ENCODE results near the gene KCNC4. TPM values are rescaled to one million over a fixed set of nuclear protein-coding genes. Genes with fewer than 3 reads are reported as not detected.

Gene KCNC4
- total and polyA plus RNA-seq, 2 donors (not counting 1 experiment from before 2014, with no cell fraction given) = 0.66 to 0.76 TPM

DNA sequence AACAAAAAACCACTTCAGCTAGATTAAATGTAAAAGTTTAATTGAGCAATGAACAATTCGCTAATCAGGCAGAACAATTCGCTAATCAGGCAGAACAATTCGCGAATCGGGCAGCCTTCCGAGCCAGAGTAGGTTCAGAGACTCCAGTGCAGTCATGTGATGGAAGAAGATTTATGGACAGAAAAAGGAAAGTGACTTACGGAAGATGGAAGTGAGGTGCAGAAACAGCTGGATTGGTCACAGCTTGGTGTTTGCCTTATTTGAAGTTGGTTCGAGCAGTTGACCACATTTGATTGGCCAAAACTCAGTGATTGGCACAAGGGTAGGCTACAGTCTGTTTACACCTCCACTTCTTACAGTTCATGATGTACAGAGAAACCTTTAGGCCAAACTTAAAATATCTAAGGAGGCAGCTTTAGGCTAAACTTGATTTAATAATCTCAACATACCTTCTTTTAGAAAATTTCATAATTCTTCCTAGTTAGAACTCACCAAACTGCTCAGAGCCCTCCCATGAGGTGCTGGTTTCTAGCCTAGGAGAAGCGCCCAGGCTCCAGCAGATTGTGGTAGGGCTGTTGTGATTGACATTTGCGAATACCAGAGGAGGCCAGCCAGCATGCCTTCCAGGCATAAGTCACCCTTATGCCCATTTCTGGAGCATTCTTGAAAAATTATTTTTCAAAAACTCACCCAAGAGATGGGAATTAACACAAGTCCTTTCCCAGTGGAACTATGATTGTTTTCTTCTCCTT, 22.8 kb upstream of the KCNC4 start:
- H3K27ac ChIP-seq (ENCODE audit: insufficient read depth, low read length) = no peak overlapping the region
- peak in 1 of 2 donors; percentile 23 for DNase-seq (ENCODE audit: low read depth in 2 of 2)
- no peak overlapping the region for H3K4me2 ChIP-seq (ENCODE audit: extremely low read depth, insufficient read depth, low read length)

DNA sequence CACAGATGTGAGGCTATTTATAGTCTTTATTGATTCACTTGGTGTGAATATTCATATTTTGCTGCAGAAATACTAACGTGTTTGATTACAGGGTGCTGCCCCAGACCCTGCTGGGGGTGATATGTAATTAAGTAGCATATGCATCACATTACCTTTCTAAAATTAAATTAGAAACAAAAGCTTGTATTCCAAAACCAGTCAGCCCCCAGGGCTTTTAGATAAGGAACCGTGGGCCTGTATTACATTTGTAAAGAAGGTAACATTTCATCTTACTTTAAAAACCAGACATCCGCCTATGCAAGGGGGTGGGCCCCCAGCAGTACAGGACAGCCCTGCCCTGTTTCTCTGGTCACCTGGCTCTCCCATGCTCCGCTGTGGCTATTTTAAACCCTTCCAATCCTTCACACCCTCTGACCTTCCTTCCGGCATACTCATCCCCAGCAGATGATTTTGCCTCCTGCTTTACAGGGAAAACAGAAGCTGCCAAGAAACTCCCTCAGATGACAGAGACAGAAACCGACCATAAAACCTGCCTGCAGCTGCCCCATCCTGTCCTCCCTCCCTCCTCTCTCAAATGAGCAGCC, 22.0 kb upstream of the KCNC4 start:
- H3K9ac ChIP-seq (ENCODE audit: insufficient read depth, low read length) = no peak overlapping the region
- H2AFZ ChIP-seq (ENCODE audit: low read length) = no peak overlapping the region
- peaks cover 16% of the 10 kb centered on the region for H3K27me3 ChIP-seq (ENCODE audit: control insufficient read depth, insufficient read depth, low read length)
- no peak overlapping the region for H3K4me2 ChIP-seq (ENCODE audit: extremely low read depth, insufficient read depth, low read length)
- no peak for TF ChIP-seq EZH2 (IDR thresholded peaks at IDR 0.05; ENCODE audit: low read length, missing control alignments)
- TF ChIP-seq, protein P1, sequence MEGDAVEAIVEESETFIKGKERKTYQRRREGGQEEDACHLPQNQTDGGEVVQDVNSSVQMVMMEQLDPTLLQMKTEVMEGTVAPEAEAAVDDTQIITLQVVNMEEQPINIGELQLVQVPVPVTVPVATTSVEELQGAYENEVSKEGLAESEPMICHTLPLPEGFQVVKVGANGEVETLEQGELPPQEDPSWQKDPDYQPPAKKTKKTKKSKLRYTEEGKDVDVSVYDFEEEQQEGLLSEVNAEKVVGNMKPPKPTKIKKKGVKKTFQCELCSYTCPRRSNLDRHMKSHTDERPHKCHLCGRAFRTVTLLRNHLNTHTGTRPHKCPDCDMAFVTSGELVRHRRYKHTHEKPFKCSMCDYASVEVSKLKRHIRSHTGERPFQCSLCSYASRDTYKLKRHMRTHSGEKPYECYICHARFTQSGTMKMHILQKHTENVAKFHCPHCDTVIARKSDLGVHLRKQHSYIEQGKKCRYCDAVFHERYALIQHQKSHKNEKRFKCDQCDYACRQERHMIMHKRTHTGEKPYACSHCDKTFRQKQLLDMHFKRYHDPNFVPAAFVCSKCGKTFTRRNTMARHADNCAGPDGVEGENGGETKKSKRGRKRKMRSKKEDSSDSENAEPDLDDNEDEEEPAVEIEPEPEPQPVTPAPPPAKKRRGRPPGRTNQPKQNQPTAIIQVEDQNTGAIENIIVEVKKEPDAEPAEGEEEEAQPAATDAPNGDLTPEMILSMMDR (conservative IDR thresholded peaks at IDR 0.05 in 1 of 2, IDR thresholded peaks at IDR 0.05 in 1 of 2; ENCODE audit: low read depth in 1 of 2, low read length in 2 of 2) = no peak
- no peak overlapping the region for H3K27ac ChIP-seq (ENCODE audit: insufficient read depth, low read length)
- H3K9me3 ChIP-seq (ENCODE audit: control insufficient read depth, insufficient read depth, low read depth, low read length) = no peaks in the 10 kb centered on the region
- no peaks in the 10 kb centered on the region for H3K36me3 ChIP-seq (ENCODE audit: control insufficient read depth, insufficient read depth, low read length)
- DNase-seq (ENCODE audit: low read depth in 2 of 2) = peak in 1 of 2 donors; percentile 34
- no peaks in the 10 kb centered on the region for H3K79me2 ChIP-seq (ENCODE audit: control insufficient read depth, insufficient read depth, low read length)
- H4K20me1 ChIP-seq (ENCODE audit: control insufficient read depth, extremely low read depth, insufficient read depth, low read length) = no peaks in the 10 kb centered on the region
- H3K4me3 ChIP-seq (replicated peaks in 1 of 4; ENCODE audit: control extremely low read depth in 1 of 4, insufficient read depth in 1 of 4, low read depth in 3 of 4, low read length in 4 of 4) = no peak overlapping the region
- peaks cover 3% of the 10 kb centered on the region for H3K4me1 ChIP-seq (ENCODE audit: control insufficient read depth, extremely low read depth, insufficient read depth, low read length)

More for the DNA sequence above, 22.8 kb upstream of the KCNC4 start:
- Histone ChIP-seq H3K36me3 (ENCODE audit: control insufficient read depth, insufficient read depth, low read length) (no peaks in the 10 kb centered on the region), H3K9me3 (ENCODE audit: control insufficient read depth, insufficient read depth, low read depth, low read length) (no peaks in the 10 kb centered on the region), H3K79me2 (ENCODE audit: control insufficient read depth, insufficient read depth, low read length) (no peaks in the 10 kb centered on the region), H3K27me3 (ENCODE audit: control insufficient read depth, insufficient read depth, low read length) (peaks cover 16% of the 10 kb centered on the region), H3K4me1 (ENCODE audit: control insufficient read depth, extremely low read depth, insufficient read depth, low read length) (peaks cover 3% of the 10 kb centered on the region), H4K20me1 (ENCODE audit: control insufficient read depth, extremely low read depth, insufficient read depth, low read length) (no peaks in the 10 kb centered on the region), H3K9ac (ENCODE audit: insufficient read depth, low read length) (no peak overlapping the region), H2AFZ (ENCODE audit: low read length) (no peak overlapping the region), H3K4me3 (replicated peaks in 1 of 4; ENCODE audit: control extremely low read depth in 1 of 4, insufficient read depth in 1 of 4, low read depth in 3 of 4, low read length in 4 of 4) (no peak overlapping the region)
- TF ChIP-seq, protein P1 (conservative IDR thresholded peaks at IDR 0.05 in 1 of 2, IDR thresholded peaks at IDR 0.05 in 1 of 2; ENCODE audit: low read depth in 1 of 2, low read length in 2 of 2) = no peak
- no peak for TF ChIP-seq EZH2 (IDR thresholded peaks at IDR 0.05; ENCODE audit: low read length, missing control alignments)

DNA sequence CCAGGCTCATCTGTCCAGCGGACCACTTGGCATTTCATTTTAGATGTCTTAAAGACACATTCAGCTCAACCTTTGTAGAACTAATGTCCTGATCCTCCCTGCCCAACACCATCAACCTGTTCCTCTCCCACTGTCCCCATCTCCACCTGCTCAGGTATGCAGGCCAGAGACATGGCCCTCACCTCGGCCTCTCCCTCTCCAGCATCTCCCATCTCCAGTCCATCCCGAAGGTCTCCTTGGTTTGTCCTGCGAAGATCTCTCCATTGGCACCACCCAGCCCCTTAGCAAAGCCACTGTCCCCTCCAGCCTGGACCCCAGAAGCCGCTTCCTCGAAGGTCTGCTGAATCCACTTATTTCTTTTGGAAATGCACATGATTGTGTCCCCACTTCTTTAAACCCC, 20.9 kb upstream of the KCNC4 start:
- Histone ChIP-seq H3K4me1 (ENCODE audit: control insufficient read depth, extremely low read depth, insufficient read depth, low read length) (peaks cover 3% of the 10 kb centered on the region), H3K27ac (ENCODE audit: insufficient read depth, low read length) (no peak overlapping the region), H3K9me3 (ENCODE audit: control insufficient read depth, insufficient read depth, low read depth, low read length) (no peaks in the 10 kb centered on the region), H3K4me2 (ENCODE audit: extremely low read depth, insufficient read depth, low read length) (no peak overlapping the region), H3K4me3 (replicated peaks in 1 of 4; ENCODE audit: control extremely low read depth in 1 of 4, insufficient read depth in 1 of 4, low read depth in 3 of 4, low read length in 4 of 4) (no peak overlapping the region), H3K9ac (ENCODE audit: insufficient read depth, low read length) (no peak overlapping the region), H2AFZ (ENCODE audit: low read length) (no peak overlapping the region), H3K27me3 (ENCODE audit: control insufficient read depth, insufficient read depth, low read length) (peaks cover 20% of the 10 kb centered on the region), H4K20me1 (ENCODE audit: control insufficient read depth, extremely low read depth, insufficient read depth, low read length) (no peaks in the 10 kb centered on the region), H3K79me2 (ENCODE audit: control insufficient read depth, insufficient read depth, low read length) (no peaks in the 10 kb centered on the region), H3K36me3 (ENCODE audit: control insufficient read depth, insufficient read depth, low read length) (no peaks in the 10 kb centered on the region)
- TF ChIP-seq EZH2 (IDR thresholded peaks at IDR 0.05; ENCODE audit: low read length, missing control alignments) = no peak
- TF ChIP-seq, protein P1 (conservative IDR thresholded peaks at IDR 0.05 in 1 of 2, IDR thresholded peaks at IDR 0.05 in 1 of 2; ENCODE audit: low read depth in 1 of 2, low read length in 2 of 2) = no peak
- no peak for DNase-seq (ENCODE audit: low read depth in 2 of 2)
